HG03135 (cell line): Measurements from ENCODE around the gene PROSER3.

ENCODE experiments used
- ATAC-seq: cut with Tn5 transposase; IDR thresholded peaks from one replicate; pipeline ENCODE4 v1.9.1; 2021; ENCODE audit warnings: mild to moderate bottlenecking, moderate library complexity; ENCODE audit not compliant: unreplicated experiment

The PROSER3 gene

GRCh38 chr19:35775298-35776101, 17.5 kb downstream of the PROSER3 start, which contains the start of gene ARHGAP33:
TSS of gene ARHGAP33 (plus strand) at chr19:35775564. CDS start at chr19:35775659, 95 bp downstream.
- peak; percentile 93 for ATAC-seq

- no peak for ATAC-seq
Observed at GRCh38 chr19:35776102-35776788, 18.3 kb downstream of the PROSER3 start.

DNA sequence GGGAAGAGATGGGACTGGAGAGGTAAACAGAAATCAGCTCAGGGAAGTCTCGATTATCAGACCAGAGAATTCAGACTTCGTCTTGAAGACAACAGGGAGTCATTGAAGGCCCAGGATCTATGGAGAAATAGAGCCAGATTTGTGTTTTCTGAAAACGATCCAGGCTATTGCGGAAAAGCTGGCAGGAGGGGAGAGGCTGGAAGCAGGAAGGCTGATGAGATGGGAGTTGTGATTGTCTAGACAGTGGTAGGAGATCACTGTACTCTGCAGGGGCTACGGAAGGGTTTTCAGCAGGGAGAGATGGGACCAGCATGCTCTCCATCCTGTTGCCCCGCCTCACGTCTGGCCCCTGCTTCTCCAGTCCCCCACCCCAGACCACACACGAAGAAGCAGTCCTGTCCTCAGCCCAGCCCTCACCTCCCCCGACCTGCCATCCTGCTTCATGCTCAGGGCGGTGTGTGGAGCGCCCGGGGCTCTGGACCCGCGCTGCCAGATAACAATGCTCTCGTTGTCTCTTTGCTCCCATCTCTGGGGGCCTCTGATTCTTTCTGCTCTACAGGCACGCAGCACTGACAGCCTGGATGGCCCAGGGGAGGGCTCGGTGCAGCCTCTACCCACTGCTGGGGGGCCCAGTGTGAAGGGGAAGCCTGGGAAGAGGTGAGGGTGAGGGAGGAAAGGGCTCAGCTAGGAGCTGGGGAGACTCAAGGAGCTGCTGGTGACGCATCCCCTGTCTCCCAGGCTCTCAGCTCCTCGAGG, 19.3 kb downstream of the PROSER3 start:
- no peak for ATAC-seq

- ATAC-seq = no peak
Observed at GRCh38 chr19:35777961-35778360, 20.0 kb downstream of the PROSER3 start.

DNA sequence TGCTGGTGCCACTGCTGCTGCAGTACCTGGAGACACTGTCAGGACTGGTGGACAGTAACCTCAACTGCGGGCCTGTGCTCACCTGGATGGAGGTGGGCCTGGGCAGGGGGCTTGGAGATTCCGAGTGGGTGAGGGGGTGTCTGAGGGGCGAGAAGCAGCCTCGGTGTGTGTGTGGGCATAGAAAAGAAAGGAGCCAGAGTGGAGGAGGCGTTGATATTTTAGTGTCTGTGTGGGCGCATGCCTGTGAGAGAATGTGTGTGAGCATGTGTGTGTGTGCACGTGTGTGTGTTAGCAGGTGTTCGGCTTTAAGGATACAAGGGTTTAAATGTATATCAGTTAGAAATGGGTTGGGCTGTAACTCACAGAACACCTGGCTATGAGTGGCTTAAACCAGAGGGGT, 21.1 kb downstream of the PROSER3 start:
- no peak for ATAC-seq

GRCh38 chr19:35780058-35780457, 22.1 kb downstream of the PROSER3 start:
- ATAC-seq = no peak

DNA sequence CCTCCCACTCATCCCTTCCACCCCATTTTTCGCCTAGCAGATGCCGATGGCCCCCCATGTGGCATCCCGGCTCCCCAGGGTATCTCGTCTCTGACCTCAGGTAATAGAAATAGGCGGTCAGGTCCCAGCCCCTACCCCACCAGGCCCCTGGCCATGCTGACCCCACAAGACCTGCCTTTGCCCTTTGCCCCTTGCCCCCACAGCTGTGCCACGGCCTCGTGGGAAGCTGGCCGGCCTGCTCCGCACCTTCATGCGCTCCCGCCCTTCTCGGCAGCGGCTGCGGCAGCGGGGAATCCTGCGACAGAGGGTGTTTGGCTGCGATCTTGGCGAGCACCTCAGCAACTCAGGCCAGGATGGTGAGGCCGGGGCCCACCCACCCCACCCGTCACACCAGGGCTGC, 22.7 kb downstream of the PROSER3 start:
- ATAC-seq = no peak

DNA sequence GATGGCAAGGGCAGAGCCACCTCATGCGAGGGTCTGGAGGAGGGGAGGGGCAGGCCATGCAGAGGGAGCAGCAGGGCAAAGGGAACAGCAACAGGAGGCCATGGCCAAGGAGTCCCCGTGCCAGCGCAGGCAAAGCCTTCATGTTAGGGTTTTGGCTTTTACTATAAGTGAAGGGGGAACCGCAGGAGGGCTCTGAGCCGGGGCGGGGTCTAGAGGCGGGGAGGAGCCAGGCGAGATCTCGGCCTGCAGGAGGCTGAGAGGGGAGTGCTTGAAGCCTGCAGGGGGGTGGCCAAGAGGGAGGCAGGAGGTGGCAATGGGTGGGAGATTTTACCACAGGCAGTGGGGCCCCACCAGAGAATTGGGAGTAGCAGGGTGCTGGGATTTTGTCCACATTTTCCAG, 23.7 kb downstream of the PROSER3 start:
- no peak for ATAC-seq

DNA sequence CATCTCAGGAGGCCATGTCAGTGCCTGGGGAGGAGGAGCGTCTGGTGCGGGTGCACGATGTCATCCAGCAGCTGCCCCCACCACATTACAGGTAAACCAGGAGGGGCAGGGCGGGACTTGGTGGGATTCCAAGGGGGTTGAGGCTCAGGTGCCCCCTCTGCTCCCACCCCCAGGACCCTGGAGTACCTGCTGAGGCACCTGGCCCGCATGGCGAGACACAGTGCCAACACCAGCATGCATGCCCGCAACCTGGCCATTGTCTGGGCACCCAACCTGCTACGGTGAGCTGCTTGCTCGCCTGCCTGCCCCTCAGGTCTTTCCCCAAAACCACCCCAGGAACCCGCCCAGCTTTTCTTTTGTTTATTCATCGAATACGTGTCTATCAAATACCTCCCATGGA, 24.6 kb downstream of the PROSER3 start:
- ATAC-seq = no peak

DNA sequence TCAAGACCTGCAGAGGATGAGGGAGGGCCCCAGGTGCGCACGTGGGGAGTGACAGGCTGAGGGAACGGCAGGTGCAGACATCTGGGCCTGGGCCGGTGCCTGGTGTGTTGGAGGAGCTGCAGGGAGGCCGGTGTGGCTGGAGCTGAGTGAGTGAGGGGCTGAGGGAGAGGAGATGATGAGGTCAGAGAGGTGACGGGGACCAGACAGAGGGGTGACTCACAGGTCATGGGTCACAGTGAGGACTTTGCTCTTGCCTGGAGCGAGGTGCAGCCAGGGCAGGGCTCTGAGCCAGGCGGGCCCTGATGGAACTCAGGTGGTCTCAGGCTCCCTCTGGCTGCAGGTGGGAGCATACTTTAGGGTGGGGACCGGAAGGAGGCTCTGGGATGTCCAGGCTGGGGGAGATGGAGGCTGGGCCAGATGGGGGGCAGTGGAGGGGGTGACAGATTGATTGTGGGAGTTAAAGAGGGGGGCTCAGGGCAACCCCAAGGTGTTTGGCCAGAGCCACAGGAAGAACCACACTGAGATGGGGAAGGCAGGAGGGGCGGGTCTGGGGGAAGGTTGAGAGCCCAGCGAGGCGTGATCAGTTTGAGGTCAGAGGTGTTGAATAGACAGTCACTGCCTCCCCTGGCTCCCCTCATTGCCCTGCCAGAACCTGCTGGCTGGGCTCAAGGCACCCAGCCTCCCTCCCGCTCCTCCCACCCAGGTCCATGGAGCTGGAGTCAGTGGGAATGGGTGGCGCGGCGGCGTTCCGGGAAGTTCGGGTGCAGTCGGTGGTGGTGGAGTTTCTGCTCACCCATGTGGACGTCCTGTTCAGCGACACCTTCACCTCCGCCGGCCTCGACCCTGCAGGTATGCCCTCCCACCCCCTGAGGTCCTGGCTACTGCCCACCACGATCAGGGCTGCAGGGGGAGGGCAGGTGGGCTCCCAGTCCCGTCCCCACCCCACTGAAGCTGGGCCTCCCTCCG, 25.8 kb downstream of the PROSER3 start:
- ATAC-seq = no peak

DNA sequence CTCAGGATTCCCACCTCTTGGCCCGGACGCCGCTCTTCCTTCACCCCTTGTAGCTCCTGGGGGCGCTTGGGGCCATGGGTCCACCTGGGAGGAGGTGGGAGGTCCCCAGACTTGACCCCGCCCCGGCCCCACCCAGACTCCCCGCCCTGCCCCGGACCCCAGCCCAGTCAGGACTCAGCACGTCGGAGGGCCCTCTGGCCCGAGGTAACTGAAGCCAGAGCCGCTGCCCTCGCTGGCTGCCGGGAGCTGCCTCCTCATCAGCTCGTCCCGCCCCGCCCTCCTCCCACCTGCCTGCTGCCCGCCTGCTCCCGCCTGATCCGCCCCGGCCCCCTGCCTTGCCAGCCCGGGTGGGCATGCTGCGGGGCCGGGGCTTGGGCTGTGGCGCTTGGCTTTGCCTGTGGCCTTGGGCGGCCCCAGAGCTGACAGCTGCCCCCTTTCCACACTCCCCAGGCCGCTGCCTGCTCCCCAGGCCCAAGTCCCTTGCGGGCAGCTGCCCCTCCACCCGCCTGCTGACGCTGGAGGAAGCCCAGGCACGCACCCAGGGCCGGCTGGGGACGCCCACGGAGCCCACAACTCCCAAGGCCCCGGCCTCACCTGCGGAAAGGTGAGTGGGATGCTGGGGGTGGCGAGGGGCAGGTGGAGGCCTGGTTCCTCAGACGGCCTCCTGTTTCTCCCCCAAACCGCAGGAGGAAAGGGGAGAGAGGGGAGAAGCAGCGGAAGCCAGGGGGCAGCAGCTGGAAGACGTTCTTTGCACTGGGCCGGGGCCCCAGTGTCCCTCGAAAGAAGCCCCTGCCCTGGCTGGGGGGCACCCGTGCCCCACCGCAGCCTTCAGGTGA, 26.7 kb downstream of the PROSER3 start:
- no peak for ATAC-seq

DNA sequence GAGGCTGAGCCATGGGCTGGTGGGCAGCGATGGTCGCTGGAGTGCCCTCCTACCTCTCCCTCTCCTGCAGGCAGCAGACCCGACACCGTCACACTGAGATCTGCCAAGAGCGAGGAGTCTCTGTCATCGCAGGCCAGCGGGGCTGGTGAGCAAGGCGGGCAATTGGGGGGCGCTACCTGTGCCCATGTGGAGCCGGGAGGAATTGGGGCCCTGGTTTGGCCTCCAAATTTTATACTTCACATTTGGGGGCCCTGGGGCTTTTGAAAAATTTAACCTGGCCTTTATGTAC, 27.3 kb downstream of the PROSER3 start:
- no peak for ATAC-seq

- ATAC-seq = no peak
Observed at GRCh38 chr19:35786299-35787160, 28.6 kb downstream of the PROSER3 start.

GRCh38 chr19:35787227-35787799, 29.3 kb downstream of the PROSER3 start:
- ATAC-seq = no peak

DNA sequence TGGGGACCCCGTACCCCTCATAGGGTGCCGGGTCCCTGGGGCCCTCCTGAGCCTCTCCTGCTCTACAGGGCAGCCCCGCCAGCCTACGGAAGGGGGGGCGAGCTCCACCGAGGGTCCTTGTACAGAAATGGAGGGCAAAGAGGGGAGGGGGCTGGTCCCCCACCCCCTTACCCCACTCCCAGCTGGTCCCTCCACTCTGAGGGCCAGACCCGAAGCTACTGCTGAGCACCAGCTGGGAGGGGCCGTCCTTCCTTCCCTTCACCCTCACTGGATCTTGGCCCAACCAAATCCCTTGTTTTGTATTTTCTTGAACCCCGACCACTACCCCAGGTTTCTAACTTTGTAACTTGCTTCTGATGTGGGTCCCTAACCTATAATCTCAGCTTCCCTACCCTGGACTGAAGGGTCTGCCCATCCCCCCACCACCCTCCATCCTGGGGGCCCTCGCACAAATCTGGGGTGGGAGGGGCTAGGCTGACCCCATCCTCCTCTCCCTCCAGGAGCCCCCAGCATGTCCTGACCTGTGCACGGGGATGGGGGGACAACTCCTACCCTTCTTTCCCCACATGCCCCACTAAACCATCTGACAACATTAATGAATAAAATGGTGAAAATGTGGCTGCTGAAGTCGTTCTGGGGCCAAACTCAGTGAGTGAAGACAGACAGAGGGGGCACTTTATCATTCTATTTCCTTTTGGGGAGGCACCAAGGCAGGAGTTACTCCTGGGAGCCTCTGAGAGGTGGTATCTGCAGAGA, 30.4 kb downstream of the PROSER3 start:
- no peak for ATAC-seq

DNA sequence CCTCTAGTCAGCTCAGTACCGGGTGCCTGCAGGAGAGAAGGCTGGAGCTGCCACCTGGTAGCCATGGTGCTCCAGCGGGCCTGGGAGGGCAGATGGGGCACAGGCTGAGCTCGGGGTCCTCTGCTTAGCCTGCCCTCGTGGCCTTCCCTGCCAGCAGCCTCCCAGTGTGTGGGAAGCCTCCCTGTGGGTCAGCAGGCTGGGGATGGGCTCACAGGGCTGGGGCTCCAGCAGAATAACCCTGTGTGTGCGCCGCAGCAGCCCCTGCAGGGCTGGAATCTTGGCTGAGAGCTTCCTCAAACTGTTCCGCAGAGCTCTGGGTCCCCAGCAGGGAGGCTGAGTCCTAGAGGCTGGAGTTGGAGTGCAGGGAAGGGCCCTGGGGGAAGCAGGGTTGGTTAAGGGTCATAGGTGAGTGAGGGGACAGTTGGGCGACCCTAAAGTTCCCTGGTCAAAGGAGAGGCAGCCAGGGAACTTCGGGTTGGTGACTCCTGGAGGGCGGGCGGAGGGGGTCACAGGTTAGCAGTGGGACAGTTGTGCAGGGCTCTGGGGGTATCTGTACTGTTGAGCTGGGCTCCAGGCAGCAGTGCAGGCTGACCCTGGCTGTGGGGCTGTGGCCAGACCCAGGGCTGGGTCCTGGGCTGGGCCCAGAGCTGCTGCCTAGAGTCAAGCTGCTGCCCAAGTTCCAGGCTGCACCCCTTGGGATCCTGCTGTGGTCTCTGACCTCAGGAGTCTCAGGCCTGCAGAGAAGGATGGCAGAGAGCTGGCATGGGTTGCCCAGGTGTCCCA, 31.4 kb downstream of the PROSER3 start:
- no peak for ATAC-seq
